ENCODE measurements around the gene PAPPA.

The PAPPA gene

DNA sequence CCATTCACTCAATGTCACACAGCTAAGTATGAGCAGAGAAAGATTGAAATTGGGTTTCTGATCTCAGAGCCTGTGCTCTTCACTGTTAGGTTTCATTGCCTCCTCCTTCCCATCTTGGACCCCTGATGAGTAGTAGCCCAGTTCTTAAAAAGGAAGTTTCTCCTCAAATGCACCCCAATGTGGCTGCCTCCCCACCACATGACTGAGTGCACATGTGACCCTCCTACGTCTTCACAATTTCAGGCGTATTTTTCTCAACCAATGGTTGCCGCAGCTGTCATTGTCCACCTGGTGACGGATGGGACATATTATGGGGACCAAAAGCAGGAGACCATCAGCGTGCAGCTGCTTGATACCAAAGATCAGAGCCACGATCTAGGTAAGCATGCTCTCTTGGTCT lies 178.5 kb downstream of the PAPPA start:
- no peaks in the 10 kb centered on the region for H3K9me2 ChIP-seq (replicated peaks; ENCODE audit: insufficient read depth, low read length)
- H3K9ac ChIP-seq (ENCODE audit: low read length), result no peak overlapping the region
- H3F3A ChIP-seq (ENCODE audit: insufficient read depth), result no peaks in the 10 kb centered on the region
- H3K79me2 ChIP-seq (ENCODE audit: insufficient read depth, low read length), result no peaks in the 10 kb centered on the region
- H3K36me3 ChIP-seq (ENCODE audit: low read length), result no peaks in the 10 kb centered on the region
- no peak overlapping the region for H3K4me3 ChIP-seq (ENCODE audit: insufficient read depth, low read length, poor library complexity, severe bottlenecking)
- H3K4me2 ChIP-seq (ENCODE audit: low read depth, low read length, poor library complexity, severe bottlenecking), result no peak overlapping the region
- no peak for TF ChIP-seq EZH2phosphoT487 (conservative IDR thresholded peaks at IDR 0.05; ENCODE audit: low read length)
- TF ChIP-seq CTCF (IDR thresholded peaks at IDR 0.05; ENCODE audit: insufficient read depth, low read length, poor library complexity, severe bottlenecking), result no peak
- H3K9me3 ChIP-seq (ENCODE audit: insufficient read depth, low read length), result no peaks in the 10 kb centered on the region
- H4K20me1 ChIP-seq (ENCODE audit: low read depth, low read length), result no peaks in the 10 kb centered on the region
- H3K27ac ChIP-seq (ENCODE audit: low read depth, low read length), result no peak overlapping the region
- no peaks in the 10 kb centered on the region for H3K27me3 ChIP-seq (ENCODE audit: low read length)
- H2AFZ ChIP-seq (ENCODE audit: low read depth, low read length, severe bottlenecking), result no peak overlapping the region

DNA sequence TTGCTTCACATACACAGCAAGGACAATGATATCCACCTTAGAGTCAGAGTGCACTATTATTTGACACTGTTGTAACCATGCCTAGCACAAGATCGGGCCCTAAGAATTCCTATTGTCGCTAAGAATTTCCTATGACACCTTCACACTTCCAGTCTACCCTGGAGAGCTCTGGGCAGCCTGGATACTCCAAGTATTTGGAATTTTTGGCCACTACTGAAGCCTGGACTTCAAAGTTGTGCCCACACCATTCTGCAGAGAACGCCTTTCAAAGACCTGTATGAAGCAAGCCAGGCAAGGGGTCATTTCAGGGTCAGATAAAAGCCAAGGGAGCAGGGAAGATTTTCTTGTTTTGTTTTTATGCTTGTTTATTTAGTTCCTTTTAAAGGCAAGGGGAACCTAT lies 179.7 kb downstream of the PAPPA start:
- Histone ChIP-seq H3K4me2 (ENCODE audit: low read depth, low read length, poor library complexity, severe bottlenecking) (no peak overlapping the region), H3K4me3 (ENCODE audit: insufficient read depth, low read length, poor library complexity, severe bottlenecking) (no peak overlapping the region), H3F3A (ENCODE audit: insufficient read depth) (no peaks in the 10 kb centered on the region), H3K9me3 (ENCODE audit: insufficient read depth, low read length) (no peaks in the 10 kb centered on the region), H3K36me3 (ENCODE audit: low read length) (no peaks in the 10 kb centered on the region), H3K9me2 (replicated peaks; ENCODE audit: insufficient read depth, low read length) (no peaks in the 10 kb centered on the region), H3K27ac (ENCODE audit: low read depth, low read length) (no peak overlapping the region), H3K27me3 (ENCODE audit: low read length) (no peaks in the 10 kb centered on the region), H4K20me1 (ENCODE audit: low read depth, low read length) (no peaks in the 10 kb centered on the region), H3K9ac (ENCODE audit: low read length) (no peak overlapping the region), H2AFZ (ENCODE audit: low read depth, low read length, severe bottlenecking) (no peak overlapping the region), H3K79me2 (ENCODE audit: insufficient read depth, low read length) (no peaks in the 10 kb centered on the region)
- TF ChIP-seq EZH2phosphoT487 (conservative IDR thresholded peaks at IDR 0.05; ENCODE audit: low read length) (no peak), CTCF (IDR thresholded peaks at IDR 0.05; ENCODE audit: insufficient read depth, low read length, poor library complexity, severe bottlenecking) (no peak)

DNA sequence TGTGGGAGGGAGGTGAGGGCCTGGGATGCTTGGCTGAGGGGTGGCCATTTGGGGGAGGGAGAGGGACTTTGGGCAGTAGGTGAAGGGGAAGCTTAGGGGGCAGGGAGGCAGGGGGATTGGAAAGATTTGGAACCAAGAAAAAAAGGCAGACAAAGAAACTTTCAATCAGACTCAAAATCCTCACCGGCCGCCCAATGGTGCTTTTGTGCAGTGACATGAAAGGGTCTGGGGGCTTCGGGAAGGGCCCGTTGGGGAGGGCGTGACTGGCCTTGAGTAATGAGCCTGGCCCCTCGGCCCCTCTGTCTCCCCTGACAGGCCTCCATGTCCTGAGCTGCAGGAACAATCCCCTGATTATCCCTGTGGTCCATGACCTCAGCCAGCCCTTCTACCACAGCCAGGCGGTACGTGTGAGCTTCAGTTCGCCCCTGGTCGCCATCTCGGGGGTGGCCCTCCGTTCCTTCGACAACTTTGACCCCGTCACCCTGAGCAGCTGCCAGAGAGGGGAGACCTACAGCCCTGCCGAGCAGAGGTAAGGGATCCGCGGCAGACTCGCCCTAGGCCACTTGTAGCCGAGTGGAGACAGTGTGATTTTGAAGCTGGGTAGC lies 181.1 kb downstream of the PAPPA start:
- no peak overlapping the region for H2AFZ ChIP-seq (ENCODE audit: low read depth, low read length, severe bottlenecking)
- H3K9me2 ChIP-seq (replicated peaks; ENCODE audit: insufficient read depth, low read length), result no peaks in the 10 kb centered on the region
- no peaks in the 10 kb centered on the region for H3K27me3 ChIP-seq (ENCODE audit: low read length)
- TF ChIP-seq CTCF (IDR thresholded peaks at IDR 0.05; ENCODE audit: insufficient read depth, low read length, poor library complexity, severe bottlenecking) (no peak), EZH2phosphoT487 (conservative IDR thresholded peaks at IDR 0.05; ENCODE audit: low read length) (no peak)
- H3F3A ChIP-seq (ENCODE audit: insufficient read depth), result no peaks in the 10 kb centered on the region
- H3K79me2 ChIP-seq (ENCODE audit: insufficient read depth, low read length), result no peaks in the 10 kb centered on the region
- H3K36me3 ChIP-seq (ENCODE audit: low read length), result no peaks in the 10 kb centered on the region
- no peak overlapping the region for H3K4me2 ChIP-seq (ENCODE audit: low read depth, low read length, poor library complexity, severe bottlenecking)
- H4K20me1 ChIP-seq (ENCODE audit: low read depth, low read length), result no peaks in the 10 kb centered on the region
- no peak overlapping the region for H3K9ac ChIP-seq (ENCODE audit: low read length)
- H3K4me3 ChIP-seq (ENCODE audit: insufficient read depth, low read length, poor library complexity, severe bottlenecking), result no peak overlapping the region
- no peak overlapping the region for H3K27ac ChIP-seq (ENCODE audit: low read depth, low read length)
- H3K9me3 ChIP-seq (ENCODE audit: insufficient read depth, low read length), result no peaks in the 10 kb centered on the region

Data from SU-DHL-6 (cell line).